Retina (tissue), 1 donor: ENCODE results near the gene CCM2.
A peak's percentile ranks its signal among the peaks of the same experiment; 100 is the strongest.
"Not testable (repeated sequence)": the region's sequence is repeated elsewhere in the genome, so short reads cannot be mapped to it uniquely, and the experiment has no call there.

Experiments used
- DNase-seq: peaks from one replicate; pipeline ENCODE4 v3.0.0-alpha.2; 2016

CCM2 gene

GRCh38 chr7:45106820-45107219 is 106.8 kb downstream of the CCM2 start:
- no peak for DNase-seq

GRCh38 chr7:45107356-45107755 is 107.4 kb downstream of the CCM2 start:
- no peak for DNase-seq

- DNase-seq: no peak
Measured at GRCh38 chr7:45108863-45109262, 108.9 kb downstream of the CCM2 start.

GRCh38 chr7:45111298-45112223 is 111.6 kb downstream of the CCM2 start, which contains the start of gene TBRG4:
TSS of gene TBRG4 (minus strand) at chr7:45111697. CDS start at chr7:45109237, 2,460 bp downstream.
- DNase-seq: peak; percentile 99

GRCh38 chr7:45112648-45113047 is 112.6 kb downstream of the CCM2 start:
- DNase-seq: no peak

GRCh38 chr7:45114257-45114656 is 114.3 kb downstream of the CCM2 start:
- not testable (repeated sequence) for DNase-seq

DNA sequence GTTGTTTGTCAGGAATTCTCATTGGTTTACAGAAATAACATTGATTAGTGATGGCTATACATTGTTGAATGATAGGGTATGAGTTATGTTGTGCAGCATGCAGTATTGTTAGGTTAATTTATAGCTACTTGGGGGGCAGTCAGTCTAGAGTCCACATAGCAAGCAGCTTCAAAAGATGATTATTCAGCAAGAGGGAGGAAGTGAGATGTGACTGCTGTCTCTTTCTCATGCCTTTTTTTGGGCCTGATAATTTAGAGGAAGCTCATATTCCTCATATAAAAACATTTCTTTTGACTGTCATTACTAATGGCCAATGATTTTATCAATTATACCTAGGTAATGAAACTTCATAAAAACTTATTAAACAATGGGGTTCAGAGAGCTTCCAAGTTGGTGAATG is 114.9 kb downstream of the CCM2 start:
- DNase-seq: no peak

GRCh38 chr7:45116048-45116447 is 116.0 kb downstream of the CCM2 start:
- no peak for DNase-seq

GRCh38 chr7:45117582-45117981 is 117.6 kb downstream of the CCM2 start:
- DNase-seq: no peak

- no peak for DNase-seq
Measured at GRCh38 chr7:45118292-45118691, 118.3 kb downstream of the CCM2 start.

GRCh38 chr7:45118889-45119331 is 118.9 kb downstream of the CCM2 start:
- no peak for DNase-seq

- no peak for DNase-seq
Measured at GRCh38 chr7:45119550-45119949, 119.5 kb downstream of the CCM2 start.

DNA sequence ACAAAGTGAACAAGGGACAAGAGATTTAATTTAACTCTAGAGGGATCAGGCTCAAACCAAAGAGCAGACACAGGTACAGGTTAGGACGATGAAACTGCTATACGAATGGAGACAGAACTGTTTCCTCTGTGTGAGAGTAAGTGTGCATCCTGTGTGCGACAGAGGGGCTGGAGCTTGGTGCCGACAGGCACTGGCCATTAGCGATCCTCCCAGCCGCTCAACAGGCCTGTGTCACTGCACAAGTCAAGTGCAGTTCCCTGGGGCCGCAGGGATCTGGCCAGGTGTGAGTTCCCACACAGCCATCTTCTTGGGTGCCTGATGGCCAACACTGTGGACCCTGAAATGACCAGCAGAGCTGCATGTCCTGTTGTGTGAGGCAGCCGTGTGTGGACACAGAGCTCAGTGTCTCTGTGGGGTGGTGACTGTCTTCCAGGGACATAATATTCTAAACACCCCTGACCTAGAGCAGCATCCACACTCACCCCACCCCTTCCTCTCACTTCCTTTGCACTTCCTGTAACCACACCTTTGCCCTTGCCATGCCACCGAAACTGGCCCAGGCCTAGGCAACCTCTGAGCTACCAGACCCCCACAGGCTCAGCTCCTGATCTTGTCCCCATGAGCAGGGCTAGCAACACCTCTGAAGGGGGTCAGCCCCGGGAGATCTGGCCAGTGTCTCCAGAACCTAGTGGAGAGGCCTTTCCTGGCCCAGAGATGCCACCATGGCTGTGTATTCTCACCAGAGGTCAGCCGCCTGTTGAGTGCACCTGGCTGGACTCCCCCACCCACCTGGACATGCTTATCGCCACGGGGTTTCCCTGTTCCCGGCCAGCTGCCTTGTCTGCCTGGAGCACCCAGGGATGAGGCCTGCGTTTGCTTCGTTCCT is 123.2 kb downstream of the CCM2 start:
- no peak for DNase-seq

DNA sequence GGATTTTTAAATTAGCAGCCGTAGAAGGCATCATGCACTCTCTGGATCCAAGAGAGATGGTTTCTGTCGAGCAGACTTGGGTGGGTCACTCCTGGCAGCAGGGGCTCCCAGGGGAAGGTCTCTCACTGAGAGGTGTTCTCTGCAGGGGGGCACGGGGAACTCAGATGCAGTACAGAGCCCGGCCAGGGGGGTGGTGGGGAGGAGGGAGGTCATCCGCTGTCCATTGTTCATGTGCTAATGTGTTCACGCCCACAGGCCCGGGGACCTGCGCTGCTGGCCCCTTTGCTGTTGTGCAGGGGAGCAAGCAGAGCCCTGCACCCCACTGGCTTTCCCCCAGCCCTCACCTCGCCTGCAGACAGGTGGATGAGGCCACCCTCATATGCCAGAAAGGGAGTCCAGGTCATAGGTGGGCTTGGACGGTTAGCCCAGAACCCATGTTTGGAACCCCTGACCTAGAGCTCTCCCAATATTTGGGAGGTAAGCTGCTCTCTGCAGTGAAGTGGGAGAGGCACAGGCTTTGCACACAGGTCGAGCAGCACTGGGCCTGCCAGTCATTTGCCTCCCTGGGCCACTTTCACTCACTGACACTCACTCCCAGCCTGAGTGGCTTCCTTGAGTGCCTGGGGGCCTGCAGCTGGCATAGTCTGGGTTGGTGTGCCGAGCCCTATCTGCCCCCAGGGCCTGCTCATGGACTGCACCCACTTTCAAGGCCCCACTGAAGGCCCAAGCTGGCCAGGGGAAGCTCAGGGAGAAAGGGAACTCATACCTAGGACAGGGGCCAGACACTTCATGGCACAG is 124.1 kb downstream of the CCM2 start:
- DNase-seq: no peak

GRCh38 chr7:45125193-45125904 is 125.3 kb downstream of the CCM2 start:
- no peak for DNase-seq
